WTC11 (cell line): ENCODE data around the gene MEIKIN.

ENCODE experiments used
- ATF2 ChIP-seq: sonication (generic); formaldehyde crosslinking; IDR thresholded peaks from 2 replicates; pipeline ENCODE4 v1.8.1; 2022; ENCODE audit warnings: low read depth, missing genetic modification reagents, borderline replicate concordance
- CREB1 ChIP-seq: sonication (generic); formaldehyde crosslinking; IDR thresholded peaks from 2 replicates; pipeline ENCODE4 v1.8.0; 2023; ENCODE audit warnings: mild to moderate bottlenecking, missing genetic modification reagents
- CTCF ChIP-seq: fragments of 200-600 bp; IDR thresholded peaks from 2 replicates; pipeline ENCODE4 v1.8.0; 2022; ENCODE audit warnings: antibody characterized with exemption
- E2F4 ChIP-seq: sonication (generic); formaldehyde crosslinking; IDR thresholded peaks from 2 replicates; pipeline ENCODE4 v1.8.1; 2022; ENCODE audit warnings: low read depth, mild to moderate bottlenecking, moderate library complexity, missing genetic modification reagents, borderline replicate concordance
- ZNF121 ChIP-seq: sonication (generic); formaldehyde crosslinking; IDR thresholded peaks from 2 replicates; pipeline ENCODE4 v1.8.0; 2023; ENCODE audit warnings: missing genetic modification reagents
- ZNF232 ChIP-seq: sonication (generic); formaldehyde crosslinking; IDR thresholded peaks from 2 replicates; pipeline ENCODE4 v1.8.0; 2022; ENCODE audit warnings: mild to moderate bottlenecking, missing genetic modification reagents

- TF ChIP-seq CTCF (no peak), ZNF121 (no peak), E2F4 (no peak), ATF2 (CRISPR knock-in tag) (no peak), CREB1 (CRISPR knock-in tag) (no peak), ZNF232 (no peak)
Observed at GRCh38 chr5:131974622-131974955, 29.1 kb upstream of the MEIKIN start.
